GDM1 (cell line): ENCODE data around the gene PDXK.

ENCODE experiments used
- DNase-seq: peaks from one replicate; lab custom pipeline; 2025; lab: John Stamatoyannopoulos, UW

The PDXK gene

DNA sequence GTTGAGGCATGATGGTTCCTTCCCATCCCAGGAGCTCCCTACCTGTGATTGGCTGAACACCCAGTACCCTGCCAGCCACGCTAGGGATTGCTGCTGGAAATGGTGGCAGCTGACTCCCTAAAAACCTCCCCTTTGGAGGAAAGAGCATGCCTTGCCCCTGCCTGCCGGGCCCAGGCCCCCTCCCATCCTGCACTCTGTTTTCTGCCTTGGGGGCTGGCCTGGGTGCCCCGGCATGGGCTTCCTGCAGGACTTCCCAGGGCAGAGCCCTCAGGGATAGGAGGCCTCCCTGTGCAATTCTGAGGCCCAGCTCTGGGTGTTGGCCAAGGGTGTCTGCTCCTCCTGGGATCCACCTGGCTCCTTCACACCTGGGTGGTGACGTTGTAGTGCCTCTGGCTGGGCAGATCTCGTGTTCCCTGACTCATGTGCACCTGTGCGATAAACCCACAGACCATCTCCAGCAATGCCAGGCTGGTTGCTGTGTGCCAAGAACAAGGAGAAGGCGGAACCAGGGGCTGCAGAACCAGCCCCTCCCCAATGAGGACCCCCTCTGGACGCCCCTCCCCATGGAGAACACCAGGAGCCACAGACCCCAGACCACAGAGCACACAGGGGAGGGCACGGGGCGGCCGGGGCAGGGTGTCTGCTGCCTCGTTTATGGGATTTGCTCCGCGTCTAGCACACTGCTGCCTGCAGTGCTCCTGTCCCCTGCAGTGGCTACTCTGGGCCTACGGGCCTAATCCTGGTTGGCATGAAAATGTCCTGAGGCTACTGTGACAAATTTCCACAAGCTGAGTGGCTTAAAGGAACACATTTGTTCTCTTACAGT is 43.6 kb downstream of the PDXK start:
- no peak for DNase-seq

- DNase-seq = no peak
These were observed 45.1 kb downstream of the PDXK start for GRCh38 chr21:43763901-43764523.

DNA sequence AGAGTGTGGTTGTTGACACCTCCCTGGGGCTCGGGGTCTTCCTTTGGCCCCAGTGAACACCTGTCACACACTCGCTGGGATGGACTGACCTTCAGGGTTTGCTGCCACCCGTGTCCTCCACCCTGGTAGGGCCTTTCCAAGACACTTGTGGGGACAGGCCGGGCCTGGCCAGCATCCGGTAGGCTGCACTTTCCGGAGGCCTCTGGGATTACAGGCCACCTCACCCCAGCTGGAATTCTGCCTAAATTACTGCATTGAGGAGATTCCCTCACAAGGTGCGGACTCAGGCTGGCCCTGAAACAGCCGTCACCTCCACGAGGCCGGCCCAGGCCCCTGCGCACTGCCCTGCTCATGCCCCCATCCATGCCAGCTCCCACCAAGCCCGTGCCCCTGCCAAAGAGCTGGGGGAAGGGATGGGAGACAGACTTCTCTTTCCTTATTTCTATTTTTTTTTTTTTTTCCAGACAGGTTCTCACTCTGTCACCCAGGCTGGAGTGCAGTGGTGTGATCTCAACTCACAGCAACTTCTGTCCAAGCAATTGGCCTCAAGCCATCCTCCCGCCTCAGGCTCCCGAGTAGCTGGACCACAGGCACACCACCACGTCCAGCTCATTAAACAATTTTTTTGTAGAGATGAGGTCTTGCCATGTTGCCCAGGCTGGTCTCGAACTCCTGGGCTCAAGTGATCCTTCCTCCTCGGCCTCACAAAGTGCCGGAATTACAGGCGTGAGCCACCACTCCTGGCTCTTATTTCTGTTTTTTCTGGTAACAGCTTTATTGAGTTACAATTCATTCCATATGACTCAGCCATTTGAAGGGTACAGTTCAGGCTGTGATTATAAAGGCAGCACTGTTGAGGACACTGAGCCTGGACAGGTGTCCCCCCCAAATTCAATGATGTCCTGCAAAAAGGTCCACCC is 45.9 kb downstream of the PDXK start:
- DNase-seq = no peak

DNA sequence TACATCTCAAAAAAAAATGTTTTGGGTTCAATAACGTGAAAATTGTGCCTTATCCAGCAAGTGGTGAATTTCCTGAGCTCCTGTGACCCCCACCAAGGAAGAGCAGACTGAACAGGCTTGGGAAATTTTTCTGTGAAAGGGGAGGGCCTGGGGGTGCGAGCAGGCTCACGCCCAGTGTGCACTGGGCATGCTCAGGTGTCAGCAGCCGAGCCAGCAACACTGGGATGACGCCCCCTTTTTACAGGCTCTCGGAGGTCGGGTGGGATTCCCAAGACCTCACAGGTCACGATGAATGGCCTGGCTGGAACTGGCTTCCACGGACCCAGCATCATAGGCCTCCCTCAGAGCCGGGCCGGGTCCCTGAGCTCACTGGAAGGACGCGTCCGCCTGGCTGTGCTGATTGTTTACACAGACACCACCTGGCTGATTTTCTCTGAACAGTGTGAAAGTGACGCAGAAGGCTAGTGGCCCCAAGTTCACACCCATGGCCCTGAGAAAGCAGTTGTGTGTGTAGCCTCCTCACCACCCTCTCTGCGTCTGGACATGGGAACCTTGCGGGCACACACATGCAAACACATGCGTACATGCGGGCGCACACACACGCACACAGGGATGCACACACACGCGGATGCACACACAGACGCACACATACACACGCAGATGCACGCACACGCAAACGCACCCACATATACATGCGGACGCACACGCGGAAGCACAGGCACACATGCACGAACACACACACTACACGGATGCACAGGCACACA is 48.0 kb downstream of the PDXK start:
- no peak for DNase-seq

DNA sequence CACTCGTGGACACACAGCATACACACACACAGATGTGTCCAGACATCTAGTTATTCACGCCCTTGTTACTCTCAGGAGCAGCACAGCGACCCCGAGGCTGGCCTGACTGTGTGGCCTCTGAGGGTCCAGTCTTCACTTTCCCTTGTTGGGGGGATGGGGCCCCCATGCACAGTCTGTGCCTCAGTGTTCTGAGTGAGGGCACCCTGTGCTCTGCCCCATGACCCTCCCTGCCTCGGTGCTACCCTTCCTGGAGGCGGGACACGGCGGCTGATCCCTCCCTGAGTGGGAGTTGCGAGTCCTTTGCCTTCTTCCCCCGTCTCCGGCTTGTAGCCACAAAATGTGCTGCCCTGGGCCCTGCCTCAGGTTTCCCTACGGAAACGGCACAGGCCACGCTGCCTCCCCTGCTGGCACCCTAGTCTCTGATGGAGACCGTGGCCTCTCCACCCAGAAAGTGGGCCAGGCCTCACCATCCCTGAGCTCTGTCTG is 48.6 kb downstream of the PDXK start:
- no peak for DNase-seq

- DNase-seq = no peak
These were observed 49.3 kb downstream of the PDXK start for GRCh38 chr21:43767984-43768867.

GRCh38 chr21:43768868-43769167 is 49.9 kb downstream of the PDXK start:
- DNase-seq = no peak

DNA sequence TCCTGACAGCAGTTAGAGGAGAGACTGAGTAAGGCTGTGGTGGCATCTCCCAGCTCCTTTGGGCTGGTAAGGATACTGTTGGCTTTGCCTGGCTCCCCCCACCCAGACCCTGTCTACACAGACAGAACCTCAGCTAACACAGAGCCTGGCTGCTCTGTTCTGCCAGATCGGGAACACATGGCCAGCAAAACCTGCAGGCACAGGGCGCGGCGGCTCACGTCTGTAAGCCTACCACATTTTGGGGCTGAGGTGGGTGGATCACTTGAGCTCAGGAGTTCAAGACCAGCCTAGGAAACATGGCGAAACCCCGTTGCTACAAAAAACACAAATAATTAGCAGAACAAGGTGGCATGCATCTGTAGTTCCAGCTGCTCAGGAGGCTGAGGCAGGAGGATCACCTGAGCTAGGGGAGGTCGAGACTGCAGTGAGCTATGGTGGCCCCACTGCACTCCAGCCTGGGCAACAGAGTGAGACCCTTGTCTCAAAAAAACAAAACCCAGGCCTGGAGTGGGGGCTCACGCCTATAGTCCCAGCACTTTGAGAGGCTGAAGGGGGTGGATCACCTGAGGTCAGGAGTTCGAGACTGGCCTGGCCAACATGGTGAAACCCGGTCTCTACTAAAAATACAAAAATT is 50.5 kb downstream of the PDXK start:
- no peak for DNase-seq

DNA sequence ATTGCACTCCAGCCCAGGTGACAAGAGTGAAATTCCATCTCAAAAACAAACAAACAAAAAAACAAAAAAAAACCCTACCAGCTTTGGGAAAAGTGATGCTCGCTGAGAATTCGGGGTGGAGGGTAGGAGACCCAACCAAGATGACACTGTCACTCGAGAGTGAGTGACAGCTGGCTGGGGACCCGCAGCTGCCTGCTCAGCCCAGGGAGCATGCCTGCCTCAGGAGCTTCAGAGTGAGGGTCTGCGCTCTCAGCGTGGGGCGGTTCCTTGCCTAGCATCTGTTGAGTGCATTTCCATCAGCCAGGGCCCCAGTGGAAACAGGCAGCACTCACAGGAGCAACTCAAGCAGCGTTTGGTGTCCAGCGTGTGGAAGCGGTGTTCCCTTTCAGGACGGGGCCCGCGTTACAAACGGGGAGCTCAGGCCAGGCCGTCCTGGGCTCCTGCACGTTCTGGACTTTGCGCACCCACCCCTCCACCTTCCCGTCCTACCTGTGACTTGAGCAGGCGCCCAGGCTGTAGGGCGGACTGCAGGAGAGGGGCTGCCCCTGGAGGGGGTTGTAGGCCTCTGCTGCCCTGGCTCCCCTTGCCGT is 51.2 kb downstream of the PDXK start:
- no peak for DNase-seq

DNA sequence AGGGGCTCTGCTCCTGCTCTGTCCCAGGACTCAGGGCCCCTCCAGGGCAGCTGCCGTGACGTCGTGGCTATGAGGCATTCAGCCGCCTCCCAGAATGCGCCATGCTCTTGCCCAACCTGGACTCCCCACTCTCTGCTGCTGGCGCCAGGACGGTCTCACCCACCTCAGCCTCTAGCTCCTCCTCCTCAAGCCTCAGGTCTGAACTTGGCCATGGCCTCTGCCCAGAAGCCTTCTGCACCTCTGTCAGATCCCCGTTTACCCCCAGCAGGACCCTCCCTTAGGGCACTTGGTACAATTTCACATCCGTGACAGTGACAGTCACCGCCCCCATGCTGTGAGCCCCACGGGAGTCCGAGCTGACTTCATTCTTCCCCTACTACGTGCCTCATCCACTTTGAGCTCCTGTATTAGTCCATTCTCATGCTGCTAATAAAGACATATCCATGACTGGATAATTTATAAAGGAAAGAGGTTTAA is 52.3 kb downstream of the PDXK start:
- DNase-seq = no peak

- DNase-seq = no peak
These were observed 52.9 kb downstream of the PDXK start for GRCh38 chr21:43771698-43772424.

DNA sequence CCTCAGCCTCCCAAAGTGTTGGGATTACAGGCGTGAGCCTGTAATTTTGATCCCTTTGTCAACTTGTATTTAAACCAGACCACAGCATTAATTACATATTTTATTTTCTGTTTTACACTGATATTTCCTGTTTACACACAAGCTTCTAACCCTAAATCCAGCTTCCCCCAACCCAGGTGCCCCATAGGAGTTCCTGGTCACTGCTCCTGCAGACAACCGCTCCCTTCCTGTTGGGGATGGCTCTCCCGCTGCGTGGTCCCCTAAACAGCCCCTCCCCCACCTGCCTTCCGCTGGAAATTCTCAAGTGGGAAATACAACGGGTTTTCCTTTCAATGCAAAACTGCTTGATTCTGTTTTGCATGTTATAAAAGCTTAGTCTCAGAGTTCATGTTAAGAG is 53.5 kb downstream of the PDXK start:
- DNase-seq = no peak

- no peak for DNase-seq
These were observed 55.2 kb downstream of the PDXK start for GRCh38 chr21:43774163-43774562.

DNA sequence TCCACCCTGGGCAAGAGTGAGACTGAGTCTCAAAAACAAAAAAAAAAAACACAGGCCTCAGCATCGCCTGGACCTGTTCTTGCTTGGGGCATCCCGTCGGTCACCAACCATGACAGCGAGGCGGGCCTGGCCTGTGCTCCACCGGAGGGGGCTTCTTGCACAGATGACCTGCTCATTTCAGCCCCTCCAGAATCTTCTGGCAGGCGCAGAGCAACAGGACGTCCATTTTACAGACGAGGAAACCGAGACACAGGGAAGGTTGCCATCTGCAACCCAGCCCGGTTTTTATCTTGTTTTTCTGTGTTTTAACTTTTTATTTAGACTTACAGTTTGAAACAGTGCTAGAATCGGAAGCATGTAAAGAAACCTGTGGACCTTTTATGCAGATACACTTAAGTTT is 56.3 kb downstream of the PDXK start:
- DNase-seq = no peak

GRCh38 chr21:43775795-43776430 is 57.0 kb downstream of the PDXK start, which contains the start of gene CSTB:
Gene CSTB (minus strand): TSS chr21:43776308. CDS start chr21:43776269, 39 bp downstream.
- DNase-seq = peak; percentile 65

DNA sequence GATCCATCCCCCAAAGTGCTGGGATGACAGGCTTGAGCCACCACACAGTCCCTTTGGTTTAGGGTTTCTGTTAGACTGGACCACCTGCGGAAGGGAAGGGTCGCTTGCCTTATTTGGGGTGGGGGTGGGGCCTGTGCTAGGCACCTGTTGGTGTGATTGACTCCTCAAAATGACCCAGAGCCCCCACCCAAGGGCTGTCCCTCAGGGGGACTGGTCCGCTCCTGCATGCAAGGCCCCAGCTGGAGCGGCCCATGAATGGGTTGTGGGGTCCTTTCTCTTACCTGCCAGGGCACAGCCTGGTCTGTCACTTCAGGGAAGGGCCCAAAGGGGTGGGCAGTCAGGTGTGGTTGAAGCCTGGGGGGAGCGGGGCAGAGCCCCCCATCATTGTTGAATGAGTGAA is 59.0 kb downstream of the PDXK start:
- DNase-seq = no peak

- DNase-seq = no peak
These were observed 59.8 kb downstream of the PDXK start for GRCh38 chr21:43778469-43779335.

- DNase-seq = no peak
These were observed 60.7 kb downstream of the PDXK start for GRCh38 chr21:43779660-43780059.
